ENCODE measurements around the gene EFNA5. TPM values are rescaled to one million over a fixed set of nuclear protein-coding genes. Genes with fewer than 3 reads are reported as not detected.

Gene EFNA5
- polyA plus RNA-seq, 4 donors = 0.54 to 3.5 (median 1.7) TPM; not detected in 1

GRCh38 chr5:107661038-107661649 is 9.6 kb downstream of the EFNA5 start:
- 87 to 94% (median 91%) methylated on average over 7 of the region's 7 CpGs for WGBS, 3 donors
- DNase-seq (no peak), FAIRE-seq (no peak)
- no peaks in the 10 kb centered on the region for H3K4me1 ChIP-seq (ENCODE audit: control insufficient read depth in 3 of 3, insufficient read depth in 2 of 3, low read depth in 1 of 3, low read length in 2 of 3)
- H3K27ac ChIP-seq (ENCODE audit: low read depth in 1 of 3, low read length in 2 of 3) = no peak overlapping the region
- H3K4me3 ChIP-seq (ENCODE audit: low read depth in 1 of 3, low read length in 3 of 3) = no peak overlapping the region
- no peaks in the 10 kb centered on the region for H3K27me3 ChIP-seq (ENCODE audit: control insufficient read depth in 3 of 3, insufficient read depth in 3 of 3, low read length in 3 of 3)
- no peaks in the 10 kb centered on the region for H3K36me3 ChIP-seq (ENCODE audit: control insufficient read depth in 3 of 3, insufficient read depth in 2 of 3, low read depth in 1 of 3, low read length in 3 of 3)
- H3K9me3 ChIP-seq (ENCODE audit: control insufficient read depth in 2 of 2, insufficient read depth in 1 of 2, low read depth in 1 of 2, low read length in 1 of 2) = no peaks in the 10 kb centered on the region

DNA sequence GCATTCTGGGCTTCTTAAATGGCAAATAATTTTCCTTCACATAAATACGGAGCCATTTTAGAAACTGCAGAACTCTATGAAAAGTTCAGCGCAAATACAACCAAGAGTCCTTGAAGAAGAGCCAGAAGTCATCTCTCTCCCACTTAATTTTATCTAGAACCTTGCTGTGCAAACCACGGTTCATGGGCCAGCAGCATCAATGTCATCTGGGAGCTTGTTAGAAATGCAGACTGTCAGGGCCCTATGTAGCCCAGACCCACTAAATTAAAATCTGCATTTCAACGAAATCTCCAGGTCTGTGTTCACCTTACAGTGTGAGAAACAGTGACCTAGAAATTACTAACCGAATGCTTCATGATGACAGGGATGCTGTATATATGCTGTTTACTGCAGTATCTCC is 12.2 kb downstream of the EFNA5 start:
- 83 to 91% (median 88%) methylated on average over 5 of the region's 5 CpGs for WGBS, 3 donors
- no peak for FAIRE-seq
- Histone ChIP-seq H3K27me3 (ENCODE audit: control insufficient read depth in 3 of 3, insufficient read depth in 3 of 3, low read length in 3 of 3) (no peaks in the 10 kb centered on the region), H3K9me3 (ENCODE audit: control insufficient read depth in 2 of 2, insufficient read depth in 1 of 2, low read depth in 1 of 2, low read length in 1 of 2) (no peaks in the 10 kb centered on the region), H3K27ac (ENCODE audit: low read depth in 1 of 3, low read length in 2 of 3) (no peak overlapping the region), H3K36me3 (ENCODE audit: control insufficient read depth in 3 of 3, insufficient read depth in 2 of 3, low read depth in 1 of 3, low read length in 3 of 3) (no peaks in the 10 kb centered on the region), H3K4me3 (ENCODE audit: low read depth in 1 of 3, low read length in 3 of 3) (no peak overlapping the region), H3K4me1 (ENCODE audit: control insufficient read depth in 3 of 3, insufficient read depth in 2 of 3, low read depth in 1 of 3, low read length in 2 of 3) (no peaks in the 10 kb centered on the region)
- no peak for DNase-seq

DNA sequence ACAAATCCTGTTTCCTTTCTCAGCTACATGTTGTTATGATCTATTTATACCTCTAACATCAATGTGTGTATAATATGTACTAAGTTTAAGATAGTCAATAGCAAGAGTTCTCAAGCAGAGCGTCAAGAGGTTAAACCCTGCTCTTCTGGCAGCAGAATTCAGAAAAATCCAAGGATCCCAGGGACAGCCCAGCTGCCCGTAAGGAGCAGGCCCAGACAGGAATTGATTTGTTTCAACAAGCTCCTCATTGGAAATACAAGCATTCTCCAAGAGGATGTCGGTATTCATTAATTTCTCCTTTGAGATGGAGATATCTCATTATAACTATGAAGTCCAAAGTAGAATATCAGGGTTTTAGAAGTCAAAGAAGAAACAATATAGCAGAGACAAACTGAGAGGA is 14.9 kb downstream of the EFNA5 start:
- Histone ChIP-seq H3K4me3 (ENCODE audit: low read depth in 1 of 3, low read length in 3 of 3) (no peak overlapping the region), H3K4me1 (ENCODE audit: control insufficient read depth in 3 of 3, insufficient read depth in 2 of 3, low read depth in 1 of 3, low read length in 2 of 3) (no peaks in the 10 kb centered on the region), H3K27me3 (ENCODE audit: control insufficient read depth in 3 of 3, insufficient read depth in 3 of 3, low read length in 3 of 3) (no peaks in the 10 kb centered on the region), H3K27ac (ENCODE audit: low read depth in 1 of 3, low read length in 2 of 3) (no peak overlapping the region), H3K9me3 (ENCODE audit: control insufficient read depth in 2 of 2, insufficient read depth in 1 of 2, low read depth in 1 of 2, low read length in 1 of 2) (no peaks in the 10 kb centered on the region), H3K36me3 (ENCODE audit: control insufficient read depth in 3 of 3, insufficient read depth in 2 of 3, low read depth in 1 of 3, low read length in 3 of 3) (no peaks in the 10 kb centered on the region)
- WGBS, 3 donors = 71 to 87% (median 86%) methylated on average over 3 of the region's 3 CpGs
- DNase-seq (no peak), FAIRE-seq (no peak)

GRCh38 chr5:107654827-107655226 is 15.9 kb downstream of the EFNA5 start:
- 93 to 100% (median 97%) methylated on average over 1 of the region's 1 CpG for WGBS, 3 donors
- DNase-seq (no peak), FAIRE-seq (no peak)

DNA sequence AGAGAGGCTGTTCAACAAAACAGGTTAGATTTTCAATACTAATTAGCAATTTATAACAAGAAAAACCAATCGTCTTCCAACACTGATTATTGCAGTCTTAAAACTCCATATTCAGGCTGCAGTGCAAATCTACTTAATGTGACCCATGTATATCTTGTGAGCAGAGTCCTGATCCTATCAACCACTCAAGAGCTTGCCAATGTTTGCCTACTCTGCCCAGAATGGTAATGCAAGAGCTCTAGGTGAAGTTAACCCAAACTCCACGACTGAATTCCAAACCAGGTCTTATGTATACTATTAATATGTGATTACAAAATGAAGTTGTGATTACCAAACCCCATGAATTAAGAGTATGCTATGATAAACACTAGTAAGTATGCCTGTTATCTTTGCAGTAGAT is 17.1 kb downstream of the EFNA5 start:
- no peaks in the 10 kb centered on the region for H3K36me3 ChIP-seq (ENCODE audit: control insufficient read depth in 3 of 3, insufficient read depth in 2 of 3, low read depth in 1 of 3, low read length in 3 of 3)
- no peak overlapping the region for H3K27ac ChIP-seq (ENCODE audit: low read depth in 1 of 3, low read length in 2 of 3)
- 41 to 60% (median 50%) methylated on average over 2 of the region's 2 CpGs for WGBS, 3 donors
- H3K9me3 ChIP-seq (ENCODE audit: control insufficient read depth in 2 of 2, insufficient read depth in 1 of 2, low read depth in 1 of 2, low read length in 1 of 2) = no peaks in the 10 kb centered on the region
- no peak overlapping the region for H3K4me3 ChIP-seq (ENCODE audit: low read depth in 1 of 3, low read length in 3 of 3)
- DNase-seq (no peak), FAIRE-seq (no peak)
- H3K27me3 ChIP-seq (ENCODE audit: control insufficient read depth in 3 of 3, insufficient read depth in 3 of 3, low read length in 3 of 3) = no peaks in the 10 kb centered on the region
- H3K4me1 ChIP-seq (ENCODE audit: control insufficient read depth in 3 of 3, insufficient read depth in 2 of 3, low read depth in 1 of 3, low read length in 2 of 3) = no peaks in the 10 kb centered on the region

More at GRCh38 chr5:107654827-107655226, 15.9 kb downstream of the EFNA5 start:
- Histone ChIP-seq H3K4me3 (ENCODE audit: low read depth in 1 of 3, low read length in 3 of 3) (no peak overlapping the region), H3K4me1 (ENCODE audit: control insufficient read depth in 3 of 3, insufficient read depth in 2 of 3, low read depth in 1 of 3, low read length in 2 of 3) (no peaks in the 10 kb centered on the region), H3K27ac (ENCODE audit: low read depth in 1 of 3, low read length in 2 of 3) (no peak overlapping the region), H3K9me3 (ENCODE audit: control insufficient read depth in 2 of 2, insufficient read depth in 1 of 2, low read depth in 1 of 2, low read length in 1 of 2) (no peaks in the 10 kb centered on the region), H3K36me3 (ENCODE audit: control insufficient read depth in 3 of 3, insufficient read depth in 2 of 3, low read depth in 1 of 3, low read length in 3 of 3) (no peaks in the 10 kb centered on the region), H3K27me3 (ENCODE audit: control insufficient read depth in 3 of 3, insufficient read depth in 3 of 3, low read length in 3 of 3) (no peaks in the 10 kb centered on the region)

- FAIRE-seq (no peak), DNase-seq (no peak)
- no peaks in the 10 kb centered on the region for H3K36me3 ChIP-seq (ENCODE audit: control insufficient read depth in 3 of 3, insufficient read depth in 2 of 3, low read depth in 1 of 3, low read length in 3 of 3)
- H3K27ac ChIP-seq (ENCODE audit: low read depth in 1 of 3, low read length in 2 of 3) = no peak overlapping the region
- WGBS, 3 donors = 65 to 79% (median 76%) methylated on average over 4 of the region's 4 CpGs
- H3K9me3 ChIP-seq (ENCODE audit: control insufficient read depth in 2 of 2, insufficient read depth in 1 of 2, low read depth in 1 of 2, low read length in 1 of 2) = no peaks in the 10 kb centered on the region
- no peaks in the 10 kb centered on the region for H3K27me3 ChIP-seq (ENCODE audit: control insufficient read depth in 3 of 3, insufficient read depth in 3 of 3, low read length in 3 of 3)
- no peak overlapping the region for H3K4me3 ChIP-seq (ENCODE audit: low read depth in 1 of 3, low read length in 3 of 3)
- no peaks in the 10 kb centered on the region for H3K4me1 ChIP-seq (ENCODE audit: control insufficient read depth in 3 of 3, insufficient read depth in 2 of 3, low read depth in 1 of 3, low read length in 2 of 3)
These were observed 17.7 kb downstream of the EFNA5 start for GRCh38 chr5:107652839-107653607.

DNA sequence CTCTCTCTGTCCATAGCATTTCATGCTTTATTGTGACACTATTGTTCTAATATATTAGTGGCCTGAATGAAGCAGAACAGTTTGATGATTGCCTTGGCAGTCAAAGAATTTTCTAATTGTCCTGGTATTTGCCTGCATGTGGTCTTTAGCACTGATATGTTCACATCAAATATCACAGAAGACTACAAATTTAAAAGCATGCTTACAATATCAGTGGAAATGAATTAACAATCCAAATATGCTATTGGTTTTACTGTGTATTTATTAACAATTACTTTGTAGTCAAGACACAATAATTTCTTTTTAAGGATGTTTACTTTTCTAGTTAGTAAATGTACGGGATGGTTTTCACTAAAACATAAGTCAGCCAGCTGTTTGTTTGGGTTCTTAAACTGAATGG is 18.3 kb downstream of the EFNA5 start:
- FAIRE-seq = no peak
- no peaks in the 10 kb centered on the region for H3K9me3 ChIP-seq (ENCODE audit: control insufficient read depth in 2 of 2, insufficient read depth in 1 of 2, low read depth in 1 of 2, low read length in 1 of 2)
- WGBS, 3 donors = 67 to 79% (median 75%) methylated on average over 1 of the region's 1 CpG

DNA sequence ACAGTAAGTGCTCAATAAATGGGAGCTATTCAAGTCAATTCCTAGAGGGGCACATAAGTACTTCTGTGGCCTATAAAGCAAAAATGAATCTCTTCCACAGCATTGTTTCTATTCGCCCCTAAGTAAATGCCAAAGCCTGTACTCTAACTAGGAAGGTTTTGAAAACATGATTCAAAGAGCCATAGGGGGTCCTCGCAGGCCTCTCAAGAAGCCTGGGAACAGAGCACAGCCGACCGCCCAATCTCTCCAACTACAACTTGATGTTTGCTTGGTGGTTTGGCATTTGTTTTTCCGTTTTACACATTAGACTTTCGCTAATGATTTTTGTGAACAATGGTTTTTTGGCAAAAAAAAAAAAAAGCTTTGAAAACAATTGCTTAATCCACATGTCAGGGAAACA is 19.4 kb downstream of the EFNA5 start:
- WGBS, 3 donors = 91 to 95% (median 93%) methylated on average over 6 of the region's 6 CpGs
- Histone ChIP-seq H3K27me3 (ENCODE audit: control insufficient read depth in 3 of 3, insufficient read depth in 3 of 3, low read length in 3 of 3) (no peaks in the 10 kb centered on the region), H3K27ac (ENCODE audit: low read depth in 1 of 3, low read length in 2 of 3) (no peak overlapping the region), H3K4me3 (ENCODE audit: low read depth in 1 of 3, low read length in 3 of 3) (no peak overlapping the region), H3K36me3 (ENCODE audit: control insufficient read depth in 3 of 3, insufficient read depth in 2 of 3, low read depth in 1 of 3, low read length in 3 of 3) (no peaks in the 10 kb centered on the region), H3K4me1 (ENCODE audit: control insufficient read depth in 3 of 3, insufficient read depth in 2 of 3, low read depth in 1 of 3, low read length in 2 of 3) (no peaks in the 10 kb centered on the region), H3K9me3 (ENCODE audit: control insufficient read depth in 2 of 2, insufficient read depth in 1 of 2, low read depth in 1 of 2, low read length in 1 of 2) (no peaks in the 10 kb centered on the region)
- DNase-seq = no peak
- no peak for FAIRE-seq

More for the DNA sequence above, 18.3 kb downstream of the EFNA5 start:
- Histone ChIP-seq H3K4me3 (ENCODE audit: low read depth in 1 of 3, low read length in 3 of 3) (no peak overlapping the region), H3K27ac (ENCODE audit: low read depth in 1 of 3, low read length in 2 of 3) (no peak overlapping the region), H3K4me1 (ENCODE audit: control insufficient read depth in 3 of 3, insufficient read depth in 2 of 3, low read depth in 1 of 3, low read length in 2 of 3) (no peaks in the 10 kb centered on the region), H3K36me3 (ENCODE audit: control insufficient read depth in 3 of 3, insufficient read depth in 2 of 3, low read depth in 1 of 3, low read length in 3 of 3) (no peaks in the 10 kb centered on the region), H3K27me3 (ENCODE audit: control insufficient read depth in 3 of 3, insufficient read depth in 3 of 3, low read length in 3 of 3) (no peaks in the 10 kb centered on the region)
- DNase-seq = no peak
